ENCODE measurements around the gene OTOG.

Gene OTOG

DNA sequence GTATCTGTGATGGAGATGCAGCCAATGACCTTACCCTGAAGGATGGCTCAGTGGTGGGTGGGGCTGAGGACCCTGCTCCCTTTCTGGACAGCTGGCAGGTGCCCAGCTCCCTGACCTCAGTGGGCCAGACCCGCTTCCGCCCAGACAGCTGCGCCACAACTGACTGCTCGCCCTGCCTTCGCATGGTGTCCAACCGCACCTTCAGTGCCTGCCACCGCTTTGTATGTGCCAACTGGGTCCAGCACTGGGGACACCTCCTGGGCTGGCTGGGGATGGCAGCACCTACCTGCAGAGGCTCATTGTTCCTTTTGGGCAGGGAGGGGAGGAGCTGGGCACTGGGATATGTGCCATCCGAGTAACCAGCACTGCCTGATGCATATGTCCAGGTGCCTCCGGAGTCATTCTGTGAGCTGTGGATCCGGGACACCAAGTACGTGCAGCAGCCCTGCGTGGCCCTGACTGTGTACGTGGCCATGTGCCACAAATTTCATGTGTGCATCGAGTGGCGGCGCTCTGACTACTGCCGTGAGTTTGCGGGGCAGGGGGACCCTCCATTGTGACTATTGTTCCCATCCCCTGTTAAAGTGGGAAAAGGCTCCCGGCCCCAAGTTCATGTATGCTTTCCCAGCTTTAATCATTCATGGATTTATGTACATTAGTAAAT is 84.8 kb downstream of the OTOG start:
- in situ Hi-C loops (cut with MboI; ENCODE audit: low pct_unique_long_range_greater_than_20kb, low sequenced_read_pairs, unreplicated experiment), result no loop called here
- TF ChIP-seq CTCF (IDR thresholded peaks at IDR 0.05; ENCODE audit: extremely low read depth, insufficient read depth, missing control alignments), result no peak

DNA sequence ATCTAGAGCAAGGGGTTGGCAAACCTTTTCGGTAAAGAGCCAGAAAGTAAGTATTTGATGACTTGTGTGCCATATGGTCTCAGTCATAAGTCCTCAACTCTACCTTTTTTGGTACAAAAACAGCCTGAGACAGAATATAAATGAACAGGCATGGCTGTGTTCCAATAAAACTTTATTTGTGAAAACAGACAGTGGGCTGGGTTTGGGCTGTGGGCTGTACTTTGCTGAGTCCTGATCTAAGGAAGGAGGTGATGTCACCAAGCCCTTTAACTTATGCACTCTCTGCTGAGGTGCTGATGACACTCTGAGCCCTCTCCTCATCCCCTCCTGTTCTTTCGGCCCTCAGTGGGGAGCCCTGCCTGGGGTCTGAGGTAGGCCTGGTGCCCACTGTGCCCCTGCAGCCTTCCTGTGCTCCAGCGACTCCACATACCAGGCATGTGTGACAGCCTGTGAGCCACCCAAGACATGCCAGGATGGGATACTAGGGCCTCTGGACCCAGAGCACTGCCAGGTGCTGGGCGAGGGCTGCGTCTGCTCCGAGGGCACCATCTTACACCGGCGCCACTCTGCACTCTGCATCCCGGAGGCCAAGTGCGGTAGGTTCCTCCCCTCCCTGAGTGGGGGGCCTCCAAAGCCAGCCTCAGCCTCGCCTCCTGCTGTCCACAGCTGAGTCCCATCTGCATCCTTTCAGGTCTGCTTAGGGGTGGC is 86.4 kb downstream of the OTOG start:
- TF ChIP-seq CTCF (IDR thresholded peaks at IDR 0.05; ENCODE audit: extremely low read depth, insufficient read depth, missing control alignments), result no peak
- in situ Hi-C loops (cut with MboI; ENCODE audit: low pct_unique_long_range_greater_than_20kb, low sequenced_read_pairs, unreplicated experiment), result no loop called here
- no peak for DNase-seq (ENCODE audit: low spot score)

More for the DNA sequence above, 84.8 kb downstream of the OTOG start:
- DNase-seq (ENCODE audit: low spot score), result no peak

DNA sequence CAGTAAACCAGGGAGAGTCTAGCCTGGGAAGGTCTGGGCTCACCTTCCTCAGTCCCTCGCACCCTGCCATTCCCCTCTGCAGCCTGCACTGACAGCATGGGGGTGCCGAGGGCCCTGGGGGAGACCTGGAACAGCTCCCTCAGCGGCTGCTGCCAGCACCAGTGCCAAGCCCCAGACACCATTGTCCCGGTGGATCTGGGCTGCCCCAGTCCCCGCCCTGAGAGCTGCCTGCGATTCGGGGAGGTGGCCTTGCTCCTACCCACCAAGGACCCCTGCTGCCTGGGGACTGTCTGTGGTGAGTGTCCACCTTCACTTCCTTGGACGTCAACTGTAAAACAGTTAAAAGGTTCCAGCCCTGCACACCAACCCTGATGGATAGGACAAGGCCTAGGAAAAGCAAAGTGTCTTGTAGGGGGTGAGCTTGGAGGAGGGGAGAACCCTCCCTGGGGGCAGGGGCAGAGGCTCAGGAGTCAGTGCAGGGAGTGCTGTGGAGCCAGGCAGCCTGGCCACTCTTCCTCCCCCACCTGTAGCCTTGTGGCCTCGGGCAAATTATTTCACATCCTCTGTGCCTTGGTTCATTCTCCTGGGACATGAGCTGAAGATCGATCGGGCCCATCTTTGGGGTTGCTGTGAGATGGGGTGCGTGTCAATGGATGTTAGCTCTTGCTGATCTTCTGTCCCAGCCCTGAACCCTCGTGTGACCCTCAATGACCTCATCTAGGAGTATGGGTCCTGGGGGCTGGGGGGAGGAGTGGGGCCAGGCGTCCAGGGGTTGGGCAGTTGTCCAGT is 87.1 kb downstream of the OTOG start:
- TF ChIP-seq CTCF (IDR thresholded peaks at IDR 0.05; ENCODE audit: extremely low read depth, insufficient read depth, missing control alignments), result no peak
- DNase-seq (ENCODE audit: low spot score), result no peak
- in situ Hi-C loops (cut with MboI; ENCODE audit: low pct_unique_long_range_greater_than_20kb, low sequenced_read_pairs, unreplicated experiment), result no loop called here

GRCh38 chr11:17634776-17635550 is 87.9 kb downstream of the OTOG start:
- in situ Hi-C loops (cut with MboI; ENCODE audit: low pct_unique_long_range_greater_than_20kb, low sequenced_read_pairs, unreplicated experiment), result no loop called here
- TF ChIP-seq CTCF (IDR thresholded peaks at IDR 0.05; ENCODE audit: extremely low read depth, insufficient read depth, missing control alignments), result no peak
- no peak for DNase-seq (ENCODE audit: low spot score)

GRCh38 chr11:17635551-17635938 is 88.5 kb downstream of the OTOG start:
- no peak for TF ChIP-seq CTCF (IDR thresholded peaks at IDR 0.05; ENCODE audit: extremely low read depth, insufficient read depth, missing control alignments)
- in situ Hi-C loops (cut with MboI; ENCODE audit: low pct_unique_long_range_greater_than_20kb, low sequenced_read_pairs, unreplicated experiment), result no loop called here
- DNase-seq (ENCODE audit: low spot score), result no peak

DNA sequence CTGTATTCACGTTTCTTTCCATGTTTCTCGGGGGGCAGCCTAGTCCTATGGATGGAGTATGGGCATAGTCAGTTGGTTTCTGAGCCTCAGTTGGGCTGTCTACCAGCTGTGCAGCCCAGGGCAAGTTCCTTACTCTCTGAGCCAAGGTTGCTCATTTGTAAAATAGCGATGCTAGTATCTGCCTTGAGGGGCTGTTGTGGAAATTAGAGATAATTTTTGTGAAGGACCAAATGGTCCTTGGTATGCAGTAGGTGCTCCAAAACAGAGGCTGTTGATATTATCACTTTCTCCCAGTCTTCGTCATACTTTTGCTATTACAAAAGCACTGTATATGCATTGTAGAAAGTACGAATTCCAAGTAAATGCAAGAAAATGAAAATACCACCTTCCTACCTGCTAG is 89.7 kb downstream of the OTOG start:
- in situ Hi-C loops (cut with MboI; ENCODE audit: low pct_unique_long_range_greater_than_20kb, low sequenced_read_pairs, unreplicated experiment), result no loop called here
- no peak for TF ChIP-seq CTCF (IDR thresholded peaks at IDR 0.05; ENCODE audit: extremely low read depth, insufficient read depth, missing control alignments)
- DNase-seq (ENCODE audit: low spot score), result no peak
